HCT116 (cell line): ENCODE data around the gene KIF26B.

Experiments used
- CEBPB ChIP-seq: IDR thresholded peaks from 2 replicates; pipeline ENCODE4 v1.6.1; 2012; ENCODE audit warnings: low read depth
- CTCF ChIP-seq, 3 experiments: fragments of 200-600 bp in 1 of 3; sonication (generic) in 1 of 3; IDR thresholded peaks in 2 of 3; conservative IDR thresholded peaks in 1 of 3; 2 replicates each; pipeline ENCODE4 v1.5.1; 2012 to 2017; ENCODE audit warnings: low read depth in 2 of 3, low read length in 2 of 3, antibody characterized with exemption in 1 of 3, borderline replicate concordance in 1 of 3, control low read depth in 1 of 3, mild to moderate bottlenecking in 1 of 3, mixed read lengths in 1 of 3, mixed run types in 1 of 3, moderate library complexity in 1 of 3; ENCODE audit not compliant: insufficient read depth in 1 of 3
- MAX ChIP-seq: IDR thresholded peaks from 2 replicates; pipeline ENCODE4 v1.6.1; 2012
- POLR2A ChIP-seq: IDR thresholded peaks from 2 replicates; pipeline ENCODE4 v1.7.0; 2011; ENCODE audit warnings: borderline replicate concordance; ENCODE audit not compliant: insufficient read depth, insufficient read length; ENCODE audit errors: extremely low read depth
- POLR2AphosphoS5 ChIP-seq: IDR thresholded peaks from 2 replicates; pipeline ENCODE4 v1.6.1; 2011; ENCODE audit warnings: mild to moderate bottlenecking, low read depth, low read length, moderate library complexity
- REST ChIP-seq: IDR thresholded peaks from 2 replicates; pipeline ENCODE4 v1.6.1; 2012; ENCODE audit warnings: low read depth
- SP1 ChIP-seq: IDR thresholded peaks from 2 replicates; pipeline ENCODE4 v1.6.1; 2012; ENCODE audit warnings: low read depth

- TF ChIP-seq POLR2AphosphoS5 (no peak), CTCF (IDR thresholded peaks at IDR 0.05 in 2 of 3, conservative IDR thresholded peaks at IDR 0.05 in 1 of 3; ENCODE audit: borderline replicate concordance in 1 of 3, insufficient read depth in 1 of 3, low read depth in 2 of 3, low read length in 2 of 3) (no peak), CEBPB (no peak), REST (no peak), POLR2A (no peak), SP1 (no peak), MAX (no peak)
Observed at GRCh38 chr1:245325922-245326795, 171.4 kb downstream of the KIF26B start.
